Left lung (tissue), 10 donors: ENCODE measurements around the gene ADAMTS17. TPM values are rescaled to one million over a fixed set of nuclear protein-coding genes. Genes with fewer than 3 reads are reported as not detected.
"Not testable (repeated sequence)": the region's sequence is repeated elsewhere in the genome, so short reads cannot be mapped to it uniquely, and the experiment has no call there.

Experiments
- ATAC-seq: fragments of 200-7000 bp; cut with Tn5 transposase; one replicate; pipeline ENCODE4 v1.9.1; 2020; ENCODE audit warnings: moderate library complexity
- DNase-seq, 4 donors: peaks; one replicate each; pipeline ENCODE4 v3.0.0-alpha.2; 2013 to 2020
- H3K27ac ChIP-seq, 2 donors: fragments of 200-600 bp; sonication (generic) in 1 of 2; one replicate each; pipeline versions ENCODE4 v1.5.0 to v1.8.0; 2020 to 2021
- H3K27me3 ChIP-seq, 2 donors: fragments of 200-600 bp; sonication (generic) in 1 of 2; one replicate each; pipeline versions ENCODE4 v1.5.0 to v1.8.0; 2020 to 2021
- H3K36me3 ChIP-seq, 2 donors: fragments of 200-600 bp; sonication (generic) in 1 of 2; one replicate each; pipeline versions ENCODE4 v1.5.0 to v1.8.0; 2020 to 2021
- H3K4me1 ChIP-seq, 2 donors: fragments of 200-600 bp; one replicate each; pipeline ENCODE4 v1.8.0; 2021
- H3K4me3 ChIP-seq, 2 donors: fragments of 200-600 bp; sonication (generic) in 1 of 2; one replicate each; pipeline versions ENCODE4 v1.5.0 to v1.8.0; 2020 to 2021; ENCODE audit warnings: mild to moderate bottlenecking in 1 of 2
- H3K9me3 ChIP-seq, 2 donors: fragments of 200-600 bp; sonication (generic) in 1 of 2; one replicate each; pipeline versions ENCODE4 v1.5.0 to v1.8.0; 2020 to 2021
- intact Hi-C, 2 donors: fragments of 100-400 bp; cut with DNase I; formaldehyde crosslinking; loops; one replicate each; pipeline versions ENCODE4 v1.11.2 to v1.14.2; 2022
- polyA plus RNA-seq, 6 donors: library from polyadenylated mRNA; unstranded; fragments of 120-200 nt; gene quantifications; one replicate each; pipeline ENCODE4 v1.2.1, GENCODE V29; 2013; ENCODE audit not compliant: insufficient read length in 6 of 6
- total RNA-seq, 2 donors: library from RNA; stranded (reverse); fragmentation: NEBNext Ultra II Directional; extraction: Animal tissue kit (Norgen Biotek cat#: 25700); gene quantifications; one replicate each; pipeline ENCODE4 v1.2.1, GENCODE V29; 2021
- TF ChIP-seq, protein P1 (sequence below), 2 donors: fragments of 200-600 bp; sonication (generic) in 1 of 2; IDR thresholded peaks; one replicate each; pipeline versions ENCODE4 v1.5.0 to v1.8.0; 2021; ENCODE audit warnings: antibody characterized with exemption in 2 of 2
- donor health status: DM: no; HTN: yes; CAD: no.
- donor health status: DM: no; HTN: no; CAD: no.

Gene ADAMTS17
- total and polyA plus RNA-seq, 8 donors: 2.0 to 3.9 (median 3.4) TPM

DNA sequence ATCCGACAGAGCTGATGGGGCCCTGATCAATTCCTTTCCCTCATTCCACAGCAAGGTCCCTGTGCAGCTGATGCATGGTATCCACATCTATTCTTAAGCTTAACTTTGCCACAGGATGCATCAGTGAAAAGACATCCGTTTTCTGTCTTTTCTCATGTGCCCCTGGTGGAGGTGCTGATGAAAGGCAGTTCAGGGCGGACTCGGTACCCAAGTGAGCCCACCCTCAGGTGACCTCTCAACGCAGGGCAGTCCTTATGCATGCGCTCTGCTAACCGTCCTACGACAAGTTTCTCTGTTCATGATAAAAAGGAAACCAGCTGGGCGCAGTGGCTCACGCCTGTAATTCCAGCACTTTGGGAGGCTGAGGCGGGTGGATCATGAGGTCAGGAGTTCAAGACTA lies 251.4 kb downstream of the ADAMTS17 start:
- Histone ChIP-seq H3K9me3 (peaks cover 0 to 1% of the 10 kb centered on the region in 2 donors), H3K4me3 (no peak overlapping the region), H3K27ac (no peak overlapping the region), H3K4me1 (no peaks in the 10 kb centered on the region), H3K27me3 (no peaks in the 10 kb centered on the region), H3K36me3 (no peaks in the 10 kb centered on the region)
- intact Hi-C loops: no loop called here
- ATAC-seq (no peak), DNase-seq (no peak)
- TF ChIP-seq, protein P1, sequence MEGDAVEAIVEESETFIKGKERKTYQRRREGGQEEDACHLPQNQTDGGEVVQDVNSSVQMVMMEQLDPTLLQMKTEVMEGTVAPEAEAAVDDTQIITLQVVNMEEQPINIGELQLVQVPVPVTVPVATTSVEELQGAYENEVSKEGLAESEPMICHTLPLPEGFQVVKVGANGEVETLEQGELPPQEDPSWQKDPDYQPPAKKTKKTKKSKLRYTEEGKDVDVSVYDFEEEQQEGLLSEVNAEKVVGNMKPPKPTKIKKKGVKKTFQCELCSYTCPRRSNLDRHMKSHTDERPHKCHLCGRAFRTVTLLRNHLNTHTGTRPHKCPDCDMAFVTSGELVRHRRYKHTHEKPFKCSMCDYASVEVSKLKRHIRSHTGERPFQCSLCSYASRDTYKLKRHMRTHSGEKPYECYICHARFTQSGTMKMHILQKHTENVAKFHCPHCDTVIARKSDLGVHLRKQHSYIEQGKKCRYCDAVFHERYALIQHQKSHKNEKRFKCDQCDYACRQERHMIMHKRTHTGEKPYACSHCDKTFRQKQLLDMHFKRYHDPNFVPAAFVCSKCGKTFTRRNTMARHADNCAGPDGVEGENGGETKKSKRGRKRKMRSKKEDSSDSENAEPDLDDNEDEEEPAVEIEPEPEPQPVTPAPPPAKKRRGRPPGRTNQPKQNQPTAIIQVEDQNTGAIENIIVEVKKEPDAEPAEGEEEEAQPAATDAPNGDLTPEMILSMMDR (IDR thresholded peaks at IDR 0.05): no peak

DNA sequence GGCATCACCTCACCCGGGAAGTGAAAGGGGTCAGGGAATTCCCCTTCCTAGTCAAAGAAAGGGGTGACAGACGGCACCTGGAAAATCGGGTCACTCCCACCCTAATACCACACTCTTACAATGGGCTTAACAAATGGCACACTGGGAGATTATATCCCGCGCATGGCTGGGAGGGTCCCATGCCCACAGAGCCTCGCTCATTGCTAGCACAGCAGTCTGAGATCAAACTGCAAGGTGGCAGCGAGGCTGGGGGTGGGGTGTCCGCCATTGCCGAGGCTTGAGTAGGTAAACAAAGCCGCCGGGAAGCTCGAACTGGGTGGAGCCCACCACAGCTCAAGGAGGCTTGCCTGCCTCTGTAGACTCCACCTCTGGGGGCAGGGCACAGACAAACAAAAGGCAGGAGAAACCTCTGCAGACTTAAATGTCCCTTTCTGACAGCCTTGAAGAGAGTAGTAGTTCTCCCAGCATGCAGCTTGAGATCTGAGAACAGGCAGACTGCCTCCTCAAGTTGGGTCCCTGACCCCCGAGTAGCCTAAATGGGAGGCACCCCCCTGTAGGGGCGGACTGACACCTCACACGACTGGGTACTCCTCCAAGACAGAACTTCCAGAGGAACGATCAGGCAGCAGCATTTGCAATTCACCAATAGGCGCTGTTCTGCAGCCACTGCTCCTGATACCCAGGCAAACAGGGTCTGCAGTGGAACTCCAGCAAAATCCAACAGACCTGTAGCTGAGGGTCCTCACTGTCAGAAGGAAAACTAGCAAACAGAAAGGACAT lies 257.5 kb downstream of the ADAMTS17 start:
- H3K4me3 ChIP-seq, intact Hi-C loops, H3K27me3 ChIP-seq, H3K27ac ChIP-seq, H3K36me3 ChIP-seq, DNase-seq, H3K9me3 ChIP-seq, ATAC-seq, H3K4me1 ChIP-seq: not testable (repeated sequence)

DNA sequence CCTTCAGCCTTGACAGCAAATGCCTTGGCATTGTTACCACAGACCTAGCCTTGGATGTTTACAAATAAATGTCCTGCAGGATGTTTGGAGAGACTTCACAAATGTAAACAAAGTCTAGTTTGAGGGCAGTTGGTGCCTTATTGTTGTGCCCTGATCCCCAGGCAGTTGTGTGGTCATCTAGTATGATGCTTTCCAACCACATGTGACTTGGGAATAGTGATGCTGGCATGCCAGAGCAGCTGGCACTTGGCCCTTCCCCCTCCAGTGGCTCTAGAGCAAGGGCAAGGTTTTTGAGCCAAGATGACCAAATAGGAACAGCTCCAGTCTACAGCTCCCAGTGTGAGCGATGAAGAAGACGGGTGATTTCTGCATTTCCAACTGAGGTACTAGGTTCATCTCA lies 258.2 kb downstream of the ADAMTS17 start:
- no peaks in the 10 kb centered on the region for H3K4me1 ChIP-seq
- intact Hi-C loops: no loop called here
- ATAC-seq (no peak), DNase-seq (no peak)
- H3K9me3 ChIP-seq: peaks cover 0 to 1% of the 10 kb centered on the region in 2 donors
- H3K4me3 ChIP-seq: no peak overlapping the region
- H3K36me3 ChIP-seq: no peaks in the 10 kb centered on the region
- H3K27me3 ChIP-seq: no peaks in the 10 kb centered on the region
- H3K27ac ChIP-seq: no peak overlapping the region
- TF ChIP-seq, protein P1 (IDR thresholded peaks at IDR 0.05): no peak

DNA sequence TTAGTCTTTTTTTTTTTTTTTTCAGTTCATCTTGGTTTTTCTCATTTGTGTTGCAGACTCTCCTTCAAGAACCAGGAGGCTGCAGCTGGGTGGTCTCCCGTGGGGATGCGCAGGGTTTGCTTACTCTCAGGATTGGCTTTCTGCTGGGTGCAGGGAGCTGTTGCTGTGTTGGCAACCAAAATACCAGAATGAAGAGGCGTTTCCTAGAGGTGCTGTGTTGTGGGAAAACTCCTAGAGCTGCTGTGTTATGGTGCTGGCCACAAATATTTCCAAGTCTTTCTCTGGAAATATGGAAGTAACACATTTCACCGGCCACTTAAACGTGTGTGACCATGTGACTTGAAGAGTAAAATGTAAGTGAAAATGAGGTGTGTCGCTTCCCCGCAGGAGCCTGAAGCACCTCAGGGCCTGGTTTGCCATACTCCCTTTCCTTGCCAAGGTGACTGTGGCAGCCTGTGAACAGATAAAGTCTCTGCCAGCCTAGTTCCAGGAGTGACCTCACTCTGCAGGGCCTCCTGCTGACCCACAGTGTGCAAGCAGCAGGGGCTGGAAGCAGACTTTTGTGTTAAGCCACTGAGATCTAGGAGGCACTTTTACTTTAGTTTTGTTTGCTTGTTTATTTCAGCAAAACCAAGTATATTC lies 258.9 kb downstream of the ADAMTS17 start:
- Histone ChIP-seq H3K9me3 (no peaks in the 10 kb centered on the region), H3K4me3 (no peak overlapping the region), H3K36me3 (no peaks in the 10 kb centered on the region), H3K27ac (no peak overlapping the region), H3K27me3 (no peaks in the 10 kb centered on the region), H3K4me1 (no peaks in the 10 kb centered on the region)
- no peak for ATAC-seq
- TF ChIP-seq, protein P1 (IDR thresholded peaks at IDR 0.05): no peak
- intact Hi-C loops: no loop called here
- no peak for DNase-seq

DNA sequence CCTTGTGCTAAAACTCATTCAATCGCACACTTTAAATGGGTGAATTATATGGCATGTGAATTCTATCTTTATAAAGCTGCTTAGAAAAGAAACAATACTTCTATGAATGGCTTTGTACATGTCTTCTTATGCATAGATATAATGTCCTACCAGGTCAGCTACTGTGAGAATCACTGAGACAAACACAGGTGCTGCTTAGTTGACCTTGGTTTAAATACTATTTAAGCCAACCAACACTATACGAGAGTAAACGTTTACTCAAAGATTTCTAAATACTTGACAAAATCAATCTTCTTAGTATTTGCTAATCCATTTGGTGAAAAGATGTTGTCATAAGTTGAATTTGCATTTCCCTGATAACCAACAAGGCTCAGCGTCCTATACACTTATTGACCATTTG lies 260.3 kb downstream of the ADAMTS17 start:
- Histone ChIP-seq H3K27ac (no peak overlapping the region), H3K27me3 (no peaks in the 10 kb centered on the region), H3K9me3 (no peaks in the 10 kb centered on the region), H3K4me1 (no peaks in the 10 kb centered on the region), H3K4me3 (no peak overlapping the region), H3K36me3 (no peaks in the 10 kb centered on the region)
- DNase-seq (no peak), ATAC-seq (no peak)
- TF ChIP-seq, protein P1 (IDR thresholded peaks at IDR 0.05): no peak
- intact Hi-C loops: no loop called here
